Neural cell (in vitro differentiated cells): ENCODE results near the gene TFDP2.

Experiments
- CTCF ChIP-seq: fragments of 450-650 bp; IDR thresholded peaks from 2 replicates; pipeline ENCODE4 v1.5.1; 2014; ENCODE audit warnings: antibody characterized with exemption, mild to moderate bottlenecking, moderate library complexity; ENCODE audit not compliant: poor library complexity, severe bottlenecking
- EZH2 ChIP-seq: fragments of 200-600, 300-800 bp; shearing (Covaris generic), sonication (generic); IDR thresholded peaks from 2 replicates; pipeline ENCODE4 v1.6.1; 2014; ENCODE audit warnings: antibody characterized with exemption, low read length, borderline replicate concordance, mild to moderate bottlenecking; ENCODE audit not compliant: insufficient read depth, poor library complexity, severe bottlenecking
- POLR2AphosphoS5 ChIP-seq: IDR thresholded peaks from 2 replicates; pipeline ENCODE4 v1.6.1; 2012
- TAF1 ChIP-seq: IDR thresholded peaks from 2 replicates; pipeline ENCODE4 v1.6.1; 2012; ENCODE audit warnings: low read depth

GRCh38 chr3:142081178-142081577, 68.2 kb downstream of the TFDP2 start:
- TF ChIP-seq CTCF (no peak), EZH2 (no peak), POLR2AphosphoS5 (no peak), TAF1 (no peak)
